Prostate gland (tissue), 2 donors: Measurements from ENCODE around the gene EML4. TPM values are rescaled to one million over a fixed set of nuclear protein-coding genes. Genes with fewer than 3 reads are reported as not detected.

Experiments
- DNase-seq: peaks from one replicate; pipeline ENCODE4 v3.0.0-alpha.2; 2019; ENCODE audit warnings: low spot score
- H3K27ac ChIP-seq, 2 donors: fragments of 200-600 bp; sonication (generic); 2 replicates each; pipeline ENCODE4 v1.5.1; 2017 to 2019
- H3K27me3 ChIP-seq: fragments of 200-600 bp; sonication (generic); replicated peaks from 2 replicates; pipeline ENCODE4 v1.5.1; 2019; ENCODE audit not compliant: insufficient read depth
- H3K36me3 ChIP-seq, 2 donors: fragments of 200-600 bp; sonication (generic); 1 replicate in 1 of 2; 2 replicates in 1 of 2; pipeline versions ENCODE4 v1.5.1 to v1.8.1; 2017 to 2019
- H3K4me1 ChIP-seq: fragments of 200-600 bp; sonication (generic); replicated peaks from 2 replicates; pipeline ENCODE4 v1.5.1; 2019
- H3K4me3 ChIP-seq, 2 donors: fragments of 200-600 bp; sonication (generic); 2 replicates each; pipeline ENCODE4 v1.5.1; 2017 to 2019
- H3K9me3 ChIP-seq: fragments of 200-600 bp; sonication (generic); 2 replicates; pipeline ENCODE4 v1.5.1; 2017
- POLR2A ChIP-seq: fragments of 450-650 bp; IDR thresholded peaks from one replicate; pipeline ENCODE4 v1.6.1; 2016; ENCODE audit warnings: antibody characterized with exemption, mild to moderate bottlenecking
- POLR2AphosphoS5 ChIP-seq: sonication (generic); formaldehyde crosslinking; IDR thresholded peaks from one replicate; pipeline ENCODE4 v1.6.1; 2017; ENCODE audit warnings: antibody characterized with exemption
- WGBS: methylation state at CpG from one replicate; pipeline ENCODE4 v1.1.5; 2018; 5-methylcytosine and 5-hydroxymethylcytosine counted together
- intact Hi-C: fragments of 100-400 bp; cut with DNase I; formaldehyde crosslinking; loops from one replicate; pipeline ENCODE4 v1.14.2; 2022
- total RNA-seq, 2 donors: library from RNA; depleted of rRNA; stranded (reverse); fragments of >200 nt; gene quantifications; one replicate each; pipeline ENCODE4 v1.1.0, GENCODE V29; 2016
- TF ChIP-seq, protein P1 (sequence below), 4 experiments: fragments of 200-600 bp in 2 of 4; fragments of 450-650 bp in 2 of 4; sonication (generic) in 2 of 4; IDR thresholded peaks; 1 replicate in 3 of 4; 2 replicates in 1 of 4; pipeline ENCODE4 v1.5.1; 2016 to 2019; ENCODE audit warnings: antibody characterized with exemption in 4 of 4, mild to moderate bottlenecking in 2 of 4, moderate library complexity in 2 of 4

Gene EML4
- total RNA-seq, 2 donors from 2014 or later, result 26.3 to 38.2 TPM

DNA sequence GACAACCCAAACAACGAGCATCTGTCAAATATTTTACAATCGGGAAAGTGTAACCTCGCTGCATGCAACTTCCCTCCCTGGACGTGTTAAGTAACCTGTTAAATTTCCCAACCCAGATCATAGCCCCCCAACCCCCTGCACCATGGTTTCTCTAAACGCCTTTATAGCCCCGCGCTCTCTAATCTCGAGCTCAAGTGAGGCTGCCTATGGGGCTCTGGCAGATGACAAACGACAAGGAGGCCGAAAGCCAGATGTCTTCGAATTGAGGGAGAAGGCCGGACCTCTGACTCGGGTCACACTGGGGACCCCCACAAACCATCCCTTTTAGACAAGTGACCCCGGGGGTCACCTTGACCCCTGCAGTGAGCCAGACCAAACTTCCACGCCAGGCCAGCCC lies 191.3 kb downstream of the EML4 start:
- Histone ChIP-seq H3K9me3 (no peaks in the 10 kb centered on the region), H3K27me3 (no peaks in the 10 kb centered on the region), H3K4me3 (peak overlapping the region; percentile 90 to 94), H3K36me3 (no peaks in the 10 kb centered on the region), H3K27ac (peak overlapping the region; percentile 92 to 95), H3K4me1 (no peaks in the 10 kb centered on the region)
- no peak for TF ChIP-seq POLR2A
- TF ChIP-seq, protein P1, sequence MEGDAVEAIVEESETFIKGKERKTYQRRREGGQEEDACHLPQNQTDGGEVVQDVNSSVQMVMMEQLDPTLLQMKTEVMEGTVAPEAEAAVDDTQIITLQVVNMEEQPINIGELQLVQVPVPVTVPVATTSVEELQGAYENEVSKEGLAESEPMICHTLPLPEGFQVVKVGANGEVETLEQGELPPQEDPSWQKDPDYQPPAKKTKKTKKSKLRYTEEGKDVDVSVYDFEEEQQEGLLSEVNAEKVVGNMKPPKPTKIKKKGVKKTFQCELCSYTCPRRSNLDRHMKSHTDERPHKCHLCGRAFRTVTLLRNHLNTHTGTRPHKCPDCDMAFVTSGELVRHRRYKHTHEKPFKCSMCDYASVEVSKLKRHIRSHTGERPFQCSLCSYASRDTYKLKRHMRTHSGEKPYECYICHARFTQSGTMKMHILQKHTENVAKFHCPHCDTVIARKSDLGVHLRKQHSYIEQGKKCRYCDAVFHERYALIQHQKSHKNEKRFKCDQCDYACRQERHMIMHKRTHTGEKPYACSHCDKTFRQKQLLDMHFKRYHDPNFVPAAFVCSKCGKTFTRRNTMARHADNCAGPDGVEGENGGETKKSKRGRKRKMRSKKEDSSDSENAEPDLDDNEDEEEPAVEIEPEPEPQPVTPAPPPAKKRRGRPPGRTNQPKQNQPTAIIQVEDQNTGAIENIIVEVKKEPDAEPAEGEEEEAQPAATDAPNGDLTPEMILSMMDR (IDR thresholded peaks at IDR 0.05), result no peak
- no peak for TF ChIP-seq POLR2AphosphoS5
- intact Hi-C loops, result loop anchor here (10.0 kb wide), 1 partner anchor 266 kb away; no protein-coding TSS in a partner anchor
- DNase-seq, result no peak
- under 1% methylated on average over 15 of the region's 15 CpGs for WGBS

DNA sequence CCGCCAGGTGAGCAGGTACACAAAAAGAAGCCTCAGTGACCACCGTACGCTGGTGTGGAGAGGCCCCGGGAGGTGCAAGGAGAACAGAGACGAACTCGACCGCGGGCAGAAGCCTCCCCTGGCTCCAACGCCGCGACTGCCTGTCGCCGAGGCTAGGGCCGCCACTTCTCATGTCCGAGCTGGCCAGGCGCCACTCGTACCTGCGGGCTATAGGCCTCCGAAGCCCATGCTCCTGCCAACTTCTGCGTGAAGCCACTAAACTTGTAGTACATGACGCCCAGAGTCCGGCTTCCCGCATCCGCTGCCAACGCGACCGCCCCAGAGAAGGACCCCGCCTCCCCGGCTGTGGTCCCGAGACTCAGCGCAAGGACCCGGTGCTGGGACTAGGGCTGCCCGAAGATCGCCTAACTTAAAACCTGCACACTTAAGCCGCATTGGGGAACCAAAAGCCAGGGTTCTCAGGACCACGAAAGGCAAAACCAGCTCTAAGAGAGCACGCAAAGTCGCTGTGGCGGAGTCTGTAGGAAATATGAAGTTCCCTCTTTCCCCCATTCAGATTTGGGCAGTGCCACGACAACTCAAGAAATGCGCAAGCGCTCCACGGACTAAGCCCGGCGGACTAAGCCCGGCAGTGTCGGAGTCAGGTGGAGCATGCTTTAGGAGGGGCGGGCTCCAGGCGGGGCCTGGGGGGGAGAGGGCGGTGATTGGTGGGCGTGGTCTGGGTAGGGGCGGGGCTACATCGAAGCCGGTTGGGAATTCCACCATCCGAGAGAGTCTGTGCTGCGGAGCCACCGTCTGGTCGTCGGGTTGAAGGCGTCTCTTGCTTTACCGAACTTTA lies 192.0 kb downstream of the EML4 start, which contains the start of gene COX7A2L:
COX7A2L (minus strand) TSS at position 328 of the 838 bp plus-strand sequence; CDS start at position 272, 56 bp downstream.
- no peaks in the 10 kb centered on the region for H3K36me3 ChIP-seq
- H3K27ac ChIP-seq, result peak within 1 kb of the TSS; percentile 92 to 95
- H3K27me3 ChIP-seq, result no peaks in the 10 kb centered on the region
- H3K4me3 ChIP-seq, result peak within 1 kb of the TSS; percentile 90 to 94
- peak; percentile 70 for TF ChIP-seq POLR2A
- TF ChIP-seq, protein P1 (IDR thresholded peaks at IDR 0.05), result peak in 2 of 4 experiments; percentile 14 to 33
- TF ChIP-seq POLR2AphosphoS5, result peak; percentile 91
- H3K4me1 ChIP-seq, result no peaks in the 10 kb centered on the region
- WGBS, result under 1% methylated on average over 55 of the region's 61 CpGs
- DNase-seq, result peak; percentile 97
- intact Hi-C loops, result loop anchor here (10.0 kb wide), 1 partner anchor 266 kb away; no protein-coding TSS in a partner anchor
- no peaks in the 10 kb centered on the region for H3K9me3 ChIP-seq

DNA sequence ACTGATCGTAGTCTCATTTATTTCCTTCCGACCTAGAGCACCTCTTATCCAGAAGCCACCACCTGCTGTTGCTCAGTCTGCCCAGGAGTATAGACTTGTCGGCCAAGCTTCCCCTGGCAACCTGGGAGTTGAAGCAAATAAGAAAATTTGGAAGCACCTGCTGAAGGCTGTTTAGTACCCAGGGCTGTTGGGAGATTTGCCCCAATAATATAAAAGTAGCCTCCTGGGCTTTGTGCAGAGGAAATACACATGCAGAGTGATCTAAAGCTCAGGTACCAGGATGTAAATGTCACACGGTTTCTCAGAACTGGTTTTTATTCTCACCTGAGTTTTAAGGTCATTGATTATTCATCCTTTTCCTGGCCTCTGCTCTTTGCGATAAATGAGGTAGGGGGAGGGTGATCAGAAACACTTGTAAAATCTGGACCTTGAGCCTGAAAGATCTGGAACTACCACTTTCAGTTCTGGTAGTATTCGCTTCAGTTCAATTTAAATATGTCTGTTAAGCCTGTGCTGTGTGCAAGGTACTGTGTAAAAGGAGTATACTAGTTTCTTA lies 192.7 kb downstream of the EML4 start:
- Histone ChIP-seq H3K27me3 (no peaks in the 10 kb centered on the region), H3K9me3 (no peaks in the 10 kb centered on the region), H3K4me3 (peak overlapping the region; percentile 90 to 94), H3K36me3 (no peaks in the 10 kb centered on the region), H3K27ac (peak overlapping the region; percentile 92 to 95), H3K4me1 (no peaks in the 10 kb centered on the region)
- DNase-seq, result no peak
- intact Hi-C loops, result loop anchor here (10.0 kb wide), 1 partner anchor 267 kb away; no protein-coding TSS in a partner anchor
- 21% methylated on average over 6 of the region's 6 CpGs for WGBS
- TF ChIP-seq POLR2A (no peak), POLR2AphosphoS5 (no peak)
- TF ChIP-seq, protein P1 (IDR thresholded peaks at IDR 0.05), result no peak

DNA sequence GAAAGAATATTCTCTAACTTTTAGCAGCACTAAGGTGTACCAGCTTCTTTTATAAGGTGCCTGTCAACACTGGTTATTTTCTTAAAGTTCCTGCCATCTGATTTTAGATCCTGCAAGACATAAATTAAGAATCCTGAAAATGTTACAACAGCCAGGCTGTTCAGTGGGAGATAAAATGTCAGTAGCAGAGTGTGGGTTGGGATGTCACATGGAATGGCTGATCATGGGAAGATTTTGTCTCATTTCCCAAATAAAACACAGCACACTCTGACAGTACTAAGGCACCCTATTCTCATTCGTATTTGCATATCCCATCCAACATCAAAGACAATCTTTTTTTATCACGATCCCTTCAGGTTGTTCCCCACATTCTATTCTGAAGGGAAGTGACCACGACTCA lies 194.3 kb downstream of the EML4 start:
- Histone ChIP-seq H3K27me3 (no peaks in the 10 kb centered on the region), H3K9me3 (no peaks in the 10 kb centered on the region), H3K36me3 (no peaks in the 10 kb centered on the region), H3K4me3 (no peak overlapping the region), H3K4me1 (peaks cover 11% of the 10 kb centered on the region), H3K27ac (no peak overlapping the region)
- intact Hi-C loops, result loop anchor here (10.0 kb wide), 1 partner anchor 269 kb away; no protein-coding TSS in a partner anchor
- no peak for TF ChIP-seq POLR2AphosphoS5
- no peak for TF ChIP-seq POLR2A
- TF ChIP-seq, protein P1 (IDR thresholded peaks at IDR 0.05), result no peak
- WGBS, result 80% methylated on average over 3 of the region's 3 CpGs
- DNase-seq, result no peak
